SK-N-SH treated with all-trans-retinoic acid at 6 μM for 48 hours (cell line): ENCODE measurements around the gene VSIG4.

Source experiments
- ARNTL ChIP-seq: fragments of 450-650 bp; formaldehyde crosslinking; IDR thresholded peaks from 2 replicates; pipeline ENCODE4 v1.5.0; 2020; ENCODE audit warnings: low read depth, mild to moderate bottlenecking, moderate library complexity, borderline replicate concordance
- BACH2 ChIP-seq: fragments of 250-450 bp; sonication (Bioruptor Pico); IDR thresholded peaks from 2 replicates; pipeline ENCODE4 v1.9.0; 2021; ENCODE audit warnings: mild to moderate bottlenecking, borderline replicate concordance
- ISL1 ChIP-seq: fragments of 250-450 bp; sonication (Bioruptor Pico); IDR thresholded peaks from 2 replicates; pipeline ENCODE4 v2.1.2; 2022; ENCODE audit warnings: mild to moderate bottlenecking, moderate library complexity
- OSR1 ChIP-seq: fragments of 250-450 bp; sonication (Bioruptor Pico); IDR thresholded peaks from 2 replicates; pipeline ENCODE4 v1.8.0; 2022; ENCODE audit warnings: moderate library complexity, mild to moderate bottlenecking, inconsistent platforms
- PATZ1 ChIP-seq: fragments of 250-450 bp; sonication (Bioruptor Pico); IDR thresholded peaks from 2 replicates; pipeline ENCODE4 v1.8.0; 2020; ENCODE audit warnings: mild to moderate bottlenecking, moderate library complexity, borderline replicate concordance
- PPARA ChIP-seq: fragments of 250-450 bp; sonication (Bioruptor Pico); IDR thresholded peaks from 2 replicates; pipeline ENCODE4 v1.5.0; 2020; ENCODE audit warnings: mild to moderate bottlenecking, borderline replicate concordance
- RARB ChIP-seq: fragments of 250-450 bp; sonication (Bioruptor Pico); IDR thresholded peaks from 2 replicates; pipeline ENCODE4 v1.8.0; 2021; ENCODE audit warnings: mild to moderate bottlenecking, moderate library complexity
- SNAI2 ChIP-seq: fragments of 250-450 bp; sonication (Bioruptor Pico); IDR thresholded peaks from 2 replicates; pipeline ENCODE4 v1.5.0; 2020; ENCODE audit warnings: mild to moderate bottlenecking, moderate library complexity
- TCF4 ChIP-seq: fragments of 250-450 bp; sonication (Bioruptor Pico); IDR thresholded peaks from 2 replicates; pipeline ENCODE4 v1.8.0; 2021; ENCODE audit warnings: mild to moderate bottlenecking, moderate library complexity, borderline replicate concordance
- TOX ChIP-seq: fragments of 250-450 bp; sonication (Bioruptor Pico); IDR thresholded peaks from 2 replicates; pipeline ENCODE4 v1.8.0; 2021; ENCODE audit warnings: mild to moderate bottlenecking, moderate library complexity, borderline replicate concordance
- ZNF565 ChIP-seq: fragments of 450-650 bp; formaldehyde crosslinking; conservative IDR thresholded peaks from 2 replicates; pipeline ENCODE4 v1.5.0; 2020; ENCODE audit warnings: low read depth, mild to moderate bottlenecking, moderate library complexity
- ZNF70 ChIP-seq: fragments of 450-650 bp; formaldehyde crosslinking; IDR thresholded peaks from 2 replicates; pipeline ENCODE4 v1.5.0; 2020; ENCODE audit warnings: mild to moderate bottlenecking, moderate library complexity
- ZNF8 ChIP-seq: fragments of 450-650 bp; formaldehyde crosslinking; IDR thresholded peaks from 2 replicates; pipeline ENCODE4 v1.5.0; 2020; ENCODE audit warnings: mild to moderate bottlenecking, moderate library complexity

- TF ChIP-seq PATZ1 (CRISPR knock-in tag) (no peak), PPARA (CRISPR knock-in tag) (no peak), BACH2 (CRISPR knock-in tag) (no peak), TCF4 (CRISPR knock-in tag) (no peak), ARNTL (CRISPR knock-in tag) (no peak), TOX (CRISPR knock-in tag) (no peak), ISL1 (CRISPR knock-in tag) (no peak), ZNF70 (CRISPR knock-in tag) (no peak), OSR1 (CRISPR knock-in tag) (no peak), RARB (CRISPR knock-in tag) (no peak), ZNF8 (CRISPR knock-in tag) (no peak), ZNF565 (CRISPR knock-in tag) (no peak), SNAI2 (CRISPR knock-in tag) (no peak)
Measured at GRCh38 chrX:66018585-66019309, 21.1 kb downstream of the VSIG4 start.
